Duodenal mucosa (tissue), 2 donors: ENCODE measurements around the gene RETREG2.
A peak's percentile ranks its signal among the peaks of the same experiment; 100 is the strongest.
"Not testable (repeated sequence)": the region's sequence is repeated elsewhere in the genome, so short reads cannot be mapped to it uniquely, and the experiment has no call there.

Source experiments
- H3K27ac ChIP-seq: one replicate; pipeline ENCODE4 v1.7.0; 2013; ENCODE audit warnings: low read depth, low read length
- H3K27me3 ChIP-seq, 2 donors: one replicate each; pipeline ENCODE4 v1.7.0; 2013; ENCODE audit warnings: low read length in 2 of 2, control low read depth in 1 of 2; ENCODE audit not compliant: insufficient read depth in 2 of 2, control insufficient read depth in 1 of 2
- H3K36me3 ChIP-seq, 2 donors: one replicate each; pipeline ENCODE4 v1.7.0; 2013; ENCODE audit warnings: low read length in 2 of 2, control low read depth in 1 of 2; ENCODE audit not compliant: insufficient read depth in 2 of 2, control insufficient read depth in 1 of 2
- H3K4me1 ChIP-seq, 2 donors: one replicate each; pipeline ENCODE4 v1.7.0; 2013; ENCODE audit warnings: low read length in 2 of 2, control low read depth in 1 of 2; ENCODE audit not compliant: insufficient read depth in 2 of 2, control insufficient read depth in 1 of 2
- H3K4me3 ChIP-seq, 2 donors: one replicate each; pipeline ENCODE4 v1.7.0; 2013; ENCODE audit warnings: low read length in 2 of 2, low read depth in 1 of 2
- H3K9ac ChIP-seq, 2 donors: one replicate each; pipeline ENCODE4 v1.7.0; 2013; ENCODE audit warnings: low read length in 2 of 2, low read depth in 1 of 2
- H3K9me3 ChIP-seq, 2 donors: one replicate each; pipeline ENCODE4 v1.7.0; 2013; ENCODE audit warnings: low read length in 2 of 2, control low read depth in 1 of 2; ENCODE audit not compliant: control insufficient read depth in 1 of 2

Gene RETREG2

GRCh38 chr2:219186754-219187456 is 8.8 kb downstream of the RETREG2 start:
- no peaks in the 10 kb centered on the region for H3K27me3 ChIP-seq
- peaks cover 26 to 27% of the 10 kb centered on the region in 2 donors for H3K36me3 ChIP-seq
- H3K4me3 ChIP-seq: no peak overlapping the region
- no peaks in the 10 kb centered on the region for H3K9me3 ChIP-seq
- no peak overlapping the region for H3K9ac ChIP-seq
- no peaks in the 10 kb centered on the region for H3K4me1 ChIP-seq
- no peak overlapping the region for H3K27ac ChIP-seq

DNA sequence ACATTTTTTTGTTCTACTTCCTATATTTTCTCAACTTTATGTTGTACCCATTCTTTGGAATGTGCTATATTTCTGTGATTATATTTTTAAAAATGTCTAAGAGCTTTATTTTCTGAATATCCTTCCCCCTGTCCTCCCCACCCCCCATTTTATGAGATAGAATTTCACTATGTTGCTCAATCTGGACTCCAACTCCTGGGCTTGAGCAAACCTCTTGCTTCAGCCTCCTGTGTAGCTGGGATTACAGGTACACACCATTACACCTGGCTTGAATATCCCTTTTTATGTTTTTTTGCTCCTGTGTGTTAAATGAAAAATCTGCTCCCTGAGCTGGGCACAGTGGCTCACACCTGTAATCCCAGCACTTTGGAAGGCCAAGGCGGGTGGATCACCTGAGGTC is 19.3 kb downstream of the RETREG2 start:
- no peaks in the 10 kb centered on the region for H3K27me3 ChIP-seq
- no peak overlapping the region for H3K27ac ChIP-seq
- no peak overlapping the region for H3K9ac ChIP-seq
- H3K36me3 ChIP-seq: no peaks in the 10 kb centered on the region
- no peaks in the 10 kb centered on the region for H3K9me3 ChIP-seq
- no peak overlapping the region for H3K4me3 ChIP-seq
- H3K4me1 ChIP-seq: no peaks in the 10 kb centered on the region

- no peak overlapping the region for H3K9ac ChIP-seq
- H3K27ac ChIP-seq: no peak overlapping the region
- no peaks in the 10 kb centered on the region for H3K27me3 ChIP-seq
- no peaks in the 10 kb centered on the region for H3K4me1 ChIP-seq
- H3K4me3 ChIP-seq: no peak overlapping the region
- no peaks in the 10 kb centered on the region for H3K36me3 ChIP-seq
- H3K9me3 ChIP-seq: no peaks in the 10 kb centered on the region
These were observed 20.9 kb downstream of the RETREG2 start for GRCh38 chr2:219198974-219199373.

GRCh38 chr2:219199470-219200211 is 21.6 kb downstream of the RETREG2 start:
- H3K9ac ChIP-seq: no peak overlapping the region
- no peaks in the 10 kb centered on the region for H3K27me3 ChIP-seq
- no peaks in the 10 kb centered on the region for H3K36me3 ChIP-seq
- H3K27ac ChIP-seq: no peak overlapping the region
- H3K9me3 ChIP-seq: no peaks in the 10 kb centered on the region
- H3K4me1 ChIP-seq: no peaks in the 10 kb centered on the region
- H3K4me3 ChIP-seq: no peak overlapping the region

DNA sequence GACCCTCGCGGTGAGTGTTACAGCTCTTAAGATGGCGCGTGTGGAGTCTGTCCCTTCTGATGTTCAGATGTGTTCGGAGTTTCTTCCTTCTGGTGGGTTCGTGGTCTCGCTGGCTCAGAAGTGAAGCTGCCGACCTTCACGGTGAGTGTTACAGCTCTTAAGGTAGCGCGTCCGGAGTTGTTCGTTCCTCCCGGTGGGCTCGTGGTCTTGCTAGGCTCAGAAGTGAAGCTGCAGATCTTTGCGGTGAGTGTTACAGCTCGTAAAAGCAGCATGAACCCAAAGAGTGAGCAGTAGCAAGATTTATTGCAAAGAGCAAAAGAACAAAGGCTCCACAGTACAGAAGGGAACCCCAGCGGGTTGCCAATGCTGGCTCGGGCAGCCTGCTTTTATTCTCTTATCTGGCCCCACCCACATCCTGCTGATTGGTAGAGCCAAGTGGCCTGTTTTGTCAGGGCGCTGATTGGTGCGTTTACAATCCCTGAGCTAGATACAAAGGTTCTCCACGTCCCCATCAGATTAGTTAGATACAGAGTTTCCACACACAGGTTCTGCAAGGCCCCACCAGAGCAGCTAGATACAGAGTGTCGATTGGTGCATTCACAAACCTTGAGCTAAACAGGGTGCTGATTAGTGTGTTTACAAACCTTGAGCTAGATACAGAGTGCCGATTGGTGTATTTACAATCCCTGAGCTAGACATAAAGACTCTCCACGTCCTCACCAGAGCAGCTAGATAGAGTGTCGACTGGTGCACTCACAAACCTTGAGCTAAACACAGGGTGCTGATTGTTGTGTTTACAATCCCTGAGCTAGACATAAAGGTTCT is 22.6 kb downstream of the RETREG2 start:
- not testable (repeated sequence) for H3K9ac ChIP-seq, H3K9me3 ChIP-seq, H3K27me3 ChIP-seq, H3K4me3 ChIP-seq, H3K4me1 ChIP-seq, H3K27ac ChIP-seq, H3K36me3 ChIP-seq

DNA sequence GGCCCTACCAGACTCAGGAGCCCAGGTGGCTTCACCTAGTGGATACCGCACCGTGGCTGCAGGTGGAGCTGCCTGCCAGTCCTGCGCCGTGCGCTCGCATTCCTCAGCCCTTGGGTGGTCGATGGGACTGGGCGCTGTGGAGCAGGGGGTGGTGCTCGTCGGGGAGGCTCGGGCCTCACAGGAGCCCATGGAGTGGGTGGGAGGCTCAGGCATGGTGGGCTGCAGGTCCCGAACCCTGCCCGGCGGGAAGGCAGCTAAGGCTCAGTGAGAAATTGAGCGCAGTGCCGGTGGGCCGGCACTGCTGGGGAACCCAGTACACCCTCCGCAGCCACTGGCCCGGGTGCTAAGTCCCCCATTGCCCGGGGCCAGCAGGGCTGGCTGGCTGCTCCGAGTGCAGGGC is 23.3 kb downstream of the RETREG2 start:
- H3K27ac ChIP-seq, H3K9me3 ChIP-seq, H3K36me3 ChIP-seq, H3K4me3 ChIP-seq, H3K9ac ChIP-seq, H3K4me1 ChIP-seq, H3K27me3 ChIP-seq: not testable (repeated sequence)

GRCh38 chr2:219204425-219205164 is 26.5 kb downstream of the RETREG2 start:
- H3K9ac ChIP-seq: no peak overlapping the region
- no peak overlapping the region for H3K4me3 ChIP-seq
- H3K27ac ChIP-seq: no peak overlapping the region
- H3K36me3 ChIP-seq: peaks cover 0 to 16% of the 10 kb centered on the region in 2 donors
- peaks cover 19 to 26% of the 10 kb centered on the region in 2 donors for H3K4me1 ChIP-seq
- H3K9me3 ChIP-seq: no peaks in the 10 kb centered on the region
- H3K27me3 ChIP-seq: no peaks in the 10 kb centered on the region

- no peak overlapping the region for H3K9ac ChIP-seq
- H3K9me3 ChIP-seq: no peaks in the 10 kb centered on the region
- H3K36me3 ChIP-seq: peaks cover 0 to 19% of the 10 kb centered on the region in 2 donors
- H3K27me3 ChIP-seq: no peaks in the 10 kb centered on the region
- peaks cover 19 to 26% of the 10 kb centered on the region in 2 donors for H3K4me1 ChIP-seq
- H3K27ac ChIP-seq: no peak overlapping the region
- no peak overlapping the region for H3K4me3 ChIP-seq
These were observed 27.1 kb downstream of the RETREG2 start for GRCh38 chr2:219205165-219205538.

DNA sequence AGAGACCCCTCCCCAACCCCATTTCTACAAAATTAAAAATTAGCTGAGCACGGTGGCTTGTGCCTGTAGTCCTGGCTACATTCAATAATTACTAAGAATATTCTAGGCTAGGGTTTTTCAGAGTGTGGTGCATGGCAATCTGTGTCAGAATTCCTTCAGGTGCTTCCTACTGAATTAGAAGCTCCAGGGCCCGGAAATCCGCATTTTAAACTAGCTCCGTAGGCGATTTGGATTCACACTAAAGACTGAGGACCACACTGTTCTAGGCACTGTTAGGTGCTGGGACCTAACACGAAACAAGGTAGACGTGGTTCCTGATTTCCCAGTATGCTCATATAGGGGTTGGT is 27.9 kb downstream of the RETREG2 start:
- Histone ChIP-seq H3K9ac (peak overlapping the region; percentile 61 to 93), H3K36me3 (peaks cover 0 to 25% of the 10 kb centered on the region in 2 donors), H3K27ac (peak overlapping the region; percentile 94), H3K27me3 (no peaks in the 10 kb centered on the region), H3K4me3 (peak overlapping the region; percentile 75 to 85), H3K9me3 (no peaks in the 10 kb centered on the region), H3K4me1 (peaks cover 19 to 26% of the 10 kb centered on the region in 2 donors)
